ENCODE results near the gene LPCAT2.

LPCAT2 gene

DNA sequence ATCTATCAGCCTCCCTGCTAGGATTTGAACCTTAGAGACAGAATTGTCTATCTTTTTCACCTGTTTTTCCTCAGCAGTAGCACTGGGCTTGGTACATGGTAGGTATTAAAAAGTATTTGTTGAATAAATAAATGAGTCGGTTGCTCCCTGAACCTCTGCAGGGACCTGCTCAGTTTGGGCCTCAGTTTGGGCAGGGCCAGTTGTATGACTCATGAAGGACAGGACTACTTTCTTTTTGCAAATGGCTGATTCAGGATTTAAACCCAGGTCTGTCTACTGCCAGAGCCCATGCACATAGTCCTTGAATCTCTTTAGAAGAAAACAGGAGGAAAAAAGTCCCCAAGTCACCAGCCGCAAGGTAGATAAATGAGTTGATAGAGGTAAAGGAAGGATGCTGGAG is 26.8 kb upstream of the LPCAT2 start:
- no peak for DNase-seq

- no peak for DNase-seq
Observed at GRCh38 chr16:55487048-55487803, 21.6 kb upstream of the LPCAT2 start.

- no peak for DNase-seq
Observed at GRCh38 chr16:55488306-55488705, 20.6 kb upstream of the LPCAT2 start.

GRCh38 chr16:55489119-55489955 is 19.5 kb upstream of the LPCAT2 start:
- no peak for DNase-seq

DNA sequence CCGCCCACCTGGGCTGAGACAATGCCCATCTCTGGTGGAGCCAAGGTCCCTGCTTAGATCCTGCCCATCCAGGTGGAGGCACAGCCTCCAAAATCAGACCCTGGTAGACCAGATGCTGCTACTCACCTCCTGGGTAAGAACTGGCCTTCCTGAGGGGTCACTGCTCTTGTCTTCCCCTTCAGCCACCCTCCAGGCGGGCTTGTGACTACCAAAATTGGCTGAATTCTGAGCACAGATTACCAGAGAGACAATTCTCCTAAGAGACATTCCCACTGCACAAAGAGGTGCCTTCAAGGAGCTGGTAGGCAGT is 19.0 kb upstream of the LPCAT2 start:
- no peak for DNase-seq

DNA sequence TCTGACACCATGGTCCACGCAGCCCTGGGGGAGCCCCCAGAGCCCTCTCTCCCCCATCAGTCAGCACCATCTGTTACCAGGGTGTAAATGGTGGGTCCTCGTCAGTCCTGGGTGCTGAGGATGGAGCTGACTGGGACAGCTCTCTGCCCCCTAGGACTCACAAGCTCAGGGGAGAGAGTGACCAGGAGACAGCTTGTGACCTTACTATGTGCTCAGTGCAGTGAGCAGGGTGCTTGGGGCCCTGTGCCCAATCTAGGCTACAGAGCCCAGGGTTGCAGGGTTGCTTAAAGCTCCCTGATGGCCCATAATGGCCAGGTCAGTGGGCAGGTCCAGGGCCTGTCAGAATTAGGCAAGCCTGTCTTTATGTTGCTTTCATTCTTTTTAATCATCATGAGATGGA is 18.6 kb upstream of the LPCAT2 start:
- DNase-seq = no peak

DNA sequence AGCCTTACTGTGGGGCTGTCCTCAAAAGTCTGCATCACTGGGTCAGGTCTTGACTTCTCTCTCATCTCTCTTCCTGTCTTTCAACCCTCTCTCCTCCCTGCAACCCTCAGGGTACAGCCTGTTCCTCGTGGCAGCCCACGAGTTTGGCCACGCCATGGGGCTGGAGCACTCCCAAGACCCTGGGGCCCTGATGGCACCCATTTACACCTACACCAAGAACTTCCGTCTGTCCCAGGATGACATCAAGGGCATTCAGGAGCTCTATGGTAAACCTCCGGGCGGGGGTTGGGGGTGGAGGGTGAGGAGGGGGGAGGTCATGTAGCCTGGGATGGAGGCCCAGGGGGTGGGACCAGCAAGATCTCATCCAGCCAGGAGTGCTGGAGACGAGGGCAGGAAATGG is 17.2 kb upstream of the LPCAT2 start:
- DNase-seq = no peak

- no peak for DNase-seq
Observed at GRCh38 chr16:55492756-55493380, 16.0 kb upstream of the LPCAT2 start.

DNA sequence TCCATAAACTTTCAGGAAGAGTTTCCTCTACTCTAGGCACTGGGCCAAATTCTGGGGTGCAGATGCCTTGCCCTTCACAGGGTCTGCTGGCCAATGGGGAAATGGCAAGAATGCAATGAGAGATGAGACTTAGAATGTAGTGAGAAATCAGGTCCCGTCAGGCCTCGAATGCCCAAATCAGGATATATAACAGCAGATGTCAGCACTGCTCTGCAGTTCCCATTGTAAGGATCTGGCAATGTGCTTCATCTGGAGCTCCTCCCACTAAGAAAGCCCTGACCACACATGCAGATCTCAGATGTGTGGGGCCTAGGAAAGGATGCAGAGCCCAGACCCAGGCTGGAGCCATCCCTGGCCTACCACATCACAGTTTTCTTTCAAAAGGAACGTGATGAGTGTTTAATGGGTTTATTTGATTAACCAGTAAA is 13.9 kb upstream of the LPCAT2 start:
- DNase-seq = no peak

- no peak for DNase-seq
Observed at GRCh38 chr16:55495616-55496289, 13.1 kb upstream of the LPCAT2 start.

GRCh38 chr16:55496509-55497145 is 12.2 kb upstream of the LPCAT2 start:
- no peak for DNase-seq

- no peak for DNase-seq
Observed at GRCh38 chr16:55497558-55497957, 11.3 kb upstream of the LPCAT2 start.

DNA sequence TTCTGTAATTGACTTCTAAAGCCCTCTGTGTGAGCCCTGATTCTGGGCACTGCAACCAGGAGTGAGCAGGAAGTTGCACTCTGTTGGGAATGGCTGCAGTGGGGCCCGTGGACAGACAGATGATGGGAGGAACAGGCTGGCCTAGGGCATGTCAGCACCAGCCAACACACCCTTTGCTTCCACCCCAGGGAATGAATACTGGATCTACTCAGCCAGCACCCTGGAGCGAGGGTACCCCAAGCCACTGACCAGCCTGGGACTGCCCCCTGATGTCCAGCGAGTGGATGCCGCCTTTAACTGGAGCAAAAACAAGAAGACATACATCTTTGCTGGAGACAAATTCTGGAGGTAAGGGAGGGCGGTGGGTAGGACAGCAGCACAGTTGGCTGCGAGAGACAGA is 10.8 kb upstream of the LPCAT2 start:
- no peak for DNase-seq

DNA sequence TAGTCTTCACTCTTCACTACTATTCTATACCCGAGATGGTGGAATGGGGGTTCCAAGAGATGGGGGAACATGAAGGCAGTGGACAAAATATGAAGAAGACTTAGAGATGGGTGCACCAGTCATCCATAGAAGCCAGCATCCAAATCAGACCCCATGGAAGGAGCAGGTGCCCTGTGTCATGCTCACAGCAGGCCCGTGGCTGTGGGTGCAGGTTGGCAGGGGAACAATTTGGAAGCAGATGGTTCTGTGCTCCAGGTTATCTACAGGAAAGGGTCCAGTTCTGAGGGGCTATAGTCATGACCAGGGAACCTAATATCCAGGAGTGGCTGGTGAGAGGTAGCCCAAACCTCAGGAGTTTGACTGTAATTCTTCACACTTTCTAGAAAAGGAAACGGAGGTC is 9.6 kb upstream of the LPCAT2 start:
- DNase-seq = no peak

GRCh38 chr16:55499951-55500529 is 8.8 kb upstream of the LPCAT2 start:
- no peak for DNase-seq

DNA sequence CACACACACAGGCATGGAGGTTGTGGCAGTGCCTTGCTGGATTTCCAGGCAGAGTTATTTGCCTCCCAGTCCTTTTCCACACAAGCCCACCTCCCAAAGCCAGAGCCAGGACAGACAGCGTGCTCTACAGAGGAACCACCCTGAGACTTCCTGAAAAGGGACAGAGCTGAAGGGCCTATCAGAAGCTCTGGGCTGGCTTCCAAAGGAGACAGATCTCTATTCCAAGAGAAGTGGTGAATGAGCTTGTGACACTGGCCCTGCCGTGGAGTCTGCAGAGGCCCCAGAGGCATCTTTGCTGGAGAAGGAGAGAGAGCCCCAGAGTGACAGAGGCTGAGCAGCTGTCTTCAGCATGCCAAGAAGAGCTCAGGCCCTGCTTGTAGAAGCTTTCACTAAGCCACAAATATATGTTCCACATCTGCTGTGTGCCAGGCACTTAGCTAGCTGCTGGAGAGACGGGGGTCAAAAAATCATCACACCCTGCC is 8.3 kb upstream of the LPCAT2 start:
- no peak for DNase-seq

GRCh38 chr16:55501549-55502322 is 7.1 kb upstream of the LPCAT2 start:
- DNase-seq = no peak

DNA sequence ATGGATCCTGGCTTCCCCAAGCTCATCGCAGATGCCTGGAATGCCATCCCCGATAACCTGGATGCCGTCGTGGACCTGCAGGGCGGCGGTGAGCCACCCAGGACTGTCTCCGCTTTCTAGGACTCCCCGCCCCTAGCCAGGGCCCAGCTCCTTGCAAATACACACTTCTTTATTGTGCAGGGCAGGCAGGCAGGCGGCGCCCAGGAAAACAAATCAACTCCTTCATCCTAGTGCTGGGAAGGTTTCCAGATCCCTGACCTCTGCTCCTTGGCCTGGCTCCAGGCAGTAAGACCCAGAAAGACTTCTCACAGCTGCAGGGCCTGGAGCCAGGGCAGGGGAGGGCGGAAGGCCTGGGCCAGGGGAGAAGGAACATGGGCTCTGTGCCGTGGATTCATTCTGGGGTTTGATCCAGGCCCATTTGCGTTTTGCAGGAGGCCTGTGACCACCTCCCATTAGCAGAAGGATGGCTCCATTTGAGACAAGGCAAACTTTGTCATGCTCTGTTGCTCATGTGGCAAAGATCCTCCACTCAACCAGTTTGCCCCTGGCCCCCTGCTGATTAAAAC is 6.0 kb upstream of the LPCAT2 start:
- DNase-seq = no peak

- DNase-seq = no peak
Observed at GRCh38 chr16:55503726-55504550, 4.9 kb upstream of the LPCAT2 start.

DNA sequence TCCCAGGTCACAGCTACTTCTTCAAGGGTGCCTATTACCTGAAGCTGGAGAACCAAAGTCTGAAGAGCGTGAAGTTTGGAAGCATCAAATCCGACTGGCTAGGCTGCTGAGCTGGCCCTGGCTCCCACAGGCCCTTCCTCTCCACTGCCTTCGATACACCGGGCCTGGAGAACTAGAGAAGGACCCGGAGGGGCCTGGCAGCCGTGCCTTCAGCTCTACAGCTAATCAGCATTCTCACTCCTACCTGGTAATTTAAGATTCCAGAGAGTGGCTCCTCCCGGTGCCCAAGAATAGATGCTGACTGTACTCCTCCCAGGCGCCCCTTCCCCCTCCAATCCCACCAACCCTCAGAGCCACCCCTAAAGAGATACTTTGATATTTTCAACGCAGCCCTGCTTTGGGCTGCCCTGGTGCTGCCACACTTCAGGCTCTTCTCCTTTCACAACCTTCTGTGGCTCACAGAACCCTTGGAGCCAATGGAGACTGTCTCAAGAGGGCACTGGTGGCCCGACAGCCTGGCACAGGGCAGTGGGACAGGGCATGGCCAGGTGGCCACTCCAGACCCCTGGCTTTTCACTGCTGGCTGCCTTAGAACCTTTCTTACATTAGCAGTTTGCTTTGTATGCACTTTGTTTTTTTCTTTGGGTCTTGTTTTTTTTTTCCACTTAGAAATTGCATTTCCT is 3.4 kb upstream of the LPCAT2 start:
- DNase-seq = no peak

Measured in NK-92 treated with Interleukin-12 subunit alpha and Interleukin-12 subunit beta, amount 100 ng/mL, for 24 hours (cell line).